Liver (tissue), 9 donors: Measurements from ENCODE around the gene GRIK2. TPM values are rescaled to one million over a fixed set of nuclear protein-coding genes. Genes with fewer than 3 reads are reported as not detected.

Experiments
- DNase-seq: peaks from one replicate; pipeline ENCODE4 v3.0.0-alpha.2; 2017; ENCODE audit warnings: low spot score
- H3K27ac ChIP-seq, 2 donors: one replicate each; pipeline ENCODE4 v1.7.0; 2013; ENCODE audit warnings: inconsistent platforms in 2 of 2, low read length in 2 of 2, control low read depth in 1 of 2, low read depth in 1 of 2, mild to moderate bottlenecking in 1 of 2
- H3K27me3 ChIP-seq, 4 donors: one replicate each; pipeline versions ENCODE4 v1.6.1 to v1.7.0; 2013; ENCODE audit warnings: low read length in 3 of 4, inconsistent platforms in 1 of 4, mild to moderate bottlenecking in 1 of 4, moderate library complexity in 1 of 4; ENCODE audit not compliant: control insufficient read depth in 4 of 4, insufficient read depth in 4 of 4
- H3K36me3 ChIP-seq, 4 donors: one replicate each; pipeline versions ENCODE4 v1.6.1 to v1.7.0; 2013; ENCODE audit warnings: low read length in 3 of 4, mild to moderate bottlenecking in 3 of 4, low read depth in 1 of 4, moderate library complexity in 1 of 4; ENCODE audit not compliant: control insufficient read depth in 4 of 4, insufficient read depth in 3 of 4
- H3K4me1 ChIP-seq, 4 donors: one replicate each; pipeline versions ENCODE4 v1.6.1 to v1.7.0; 2013; ENCODE audit warnings: low read length in 3 of 4, mild to moderate bottlenecking in 3 of 4, moderate library complexity in 1 of 4; ENCODE audit not compliant: control insufficient read depth in 4 of 4, insufficient read depth in 4 of 4
- H3K4me3 ChIP-seq, 3 donors: one replicate each; pipeline versions ENCODE4 v1.6.1 to v1.7.0; 2013; ENCODE audit warnings: low read length in 3 of 3, control low read depth in 1 of 3, low read depth in 1 of 3, mild to moderate bottlenecking in 1 of 3
- H3K9ac ChIP-seq, 2 donors: one replicate each; pipeline ENCODE4 v1.7.0; 2013; ENCODE audit warnings: low read length in 2 of 2, mild to moderate bottlenecking in 2 of 2, moderate library complexity in 2 of 2, control low read depth in 1 of 2, low read depth in 1 of 2
- H3K9me3 ChIP-seq, 4 donors: one replicate each; pipeline versions ENCODE4 v1.6.1 to v1.7.0; 2013; ENCODE audit warnings: low read length in 3 of 4; ENCODE audit not compliant: control insufficient read depth in 4 of 4
- HNF4A ChIP-seq, 2 donors: conservative IDR thresholded peaks; 2 replicates each; pipeline ENCODE4 v1.6.1; 2016; ENCODE audit warnings: antibody characterized with exemption in 2 of 2, mild to moderate bottlenecking in 2 of 2
- TAF1 ChIP-seq: conservative IDR thresholded peaks from 2 replicates; pipeline ENCODE4 v1.6.1; 2016; ENCODE audit warnings: antibody characterized with exemption, mild to moderate bottlenecking
- WGBS: extraction: QIAGEN DNeasy Blood & Tissue Kit; methylation state at CpG from one replicate; pipeline ENCODE4 v1.1.7; 2013; 5-methylcytosine and 5-hydroxymethylcytosine counted together
- polyA plus RNA-seq, 2 donors: library from polyadenylated mRNA; stranded (reverse) in 1 of 2; unstranded in 1 of 2; fragments of 200-250 nt in 1 of 2; fragments of >200 nt in 1 of 2; fragmentation: Nextera tagmentation in 1 of 2; extraction: Ambion mirVana in 1 of 2; gene quantifications; one replicate each; pipeline versions ENCODE4 v1.2.1 to v1.2.3, GENCODE V29; 2013 to 2015
- total RNA-seq, 2 donors: library from RNA; depleted of rRNA; stranded (reverse); fragments of >200 nt; gene quantifications; one replicate each; pipeline ENCODE4 v1.2.3, GENCODE V29; 2014
- TF ChIP-seq, protein P1 (sequence below): fragments of 150-350 bp; IDR thresholded peaks from 2 replicates; pipeline ENCODE4 v1.5.1; 2017; ENCODE audit warnings: improper control_type of control experiment, low read depth, low read length; ENCODE audit not compliant: missing input control
- TF ChIP-seq, protein P2 (sequence below): IDR thresholded peaks from 2 replicates; pipeline ENCODE4 v1.6.1; 2016; ENCODE audit warnings: antibody characterized with exemption, mild to moderate bottlenecking
- donor health status: healthy.
- donor health status: healthy.
- donor health status: healthy.
- donor health status: healthy.
- donor health status: healthy.

Gene GRIK2
- total and polyA plus RNA-seq, 4 donors: 0.02 to 0.17 (median 0.05) TPM

DNA sequence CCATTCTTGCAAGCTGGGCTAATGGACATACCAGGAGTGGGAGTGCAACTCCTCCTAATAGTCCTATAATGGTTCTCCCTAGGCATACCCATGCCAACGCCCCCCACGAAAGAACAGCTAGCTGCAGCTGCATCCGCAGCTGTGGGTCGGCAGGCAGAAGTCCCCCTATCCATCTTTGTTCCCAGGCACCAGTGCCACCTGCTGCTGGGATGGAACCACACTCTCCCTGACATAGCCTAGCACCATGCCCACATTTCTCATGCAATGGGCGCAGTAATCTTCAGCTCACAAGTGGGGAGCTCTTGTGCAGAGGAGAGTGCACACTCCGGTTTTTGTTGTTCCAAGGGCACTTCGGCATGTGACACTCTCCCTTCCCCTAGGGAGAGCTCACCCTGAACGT lies 567.8 kb downstream of the GRIK2 start:
- TF ChIP-seq, protein P1, sequence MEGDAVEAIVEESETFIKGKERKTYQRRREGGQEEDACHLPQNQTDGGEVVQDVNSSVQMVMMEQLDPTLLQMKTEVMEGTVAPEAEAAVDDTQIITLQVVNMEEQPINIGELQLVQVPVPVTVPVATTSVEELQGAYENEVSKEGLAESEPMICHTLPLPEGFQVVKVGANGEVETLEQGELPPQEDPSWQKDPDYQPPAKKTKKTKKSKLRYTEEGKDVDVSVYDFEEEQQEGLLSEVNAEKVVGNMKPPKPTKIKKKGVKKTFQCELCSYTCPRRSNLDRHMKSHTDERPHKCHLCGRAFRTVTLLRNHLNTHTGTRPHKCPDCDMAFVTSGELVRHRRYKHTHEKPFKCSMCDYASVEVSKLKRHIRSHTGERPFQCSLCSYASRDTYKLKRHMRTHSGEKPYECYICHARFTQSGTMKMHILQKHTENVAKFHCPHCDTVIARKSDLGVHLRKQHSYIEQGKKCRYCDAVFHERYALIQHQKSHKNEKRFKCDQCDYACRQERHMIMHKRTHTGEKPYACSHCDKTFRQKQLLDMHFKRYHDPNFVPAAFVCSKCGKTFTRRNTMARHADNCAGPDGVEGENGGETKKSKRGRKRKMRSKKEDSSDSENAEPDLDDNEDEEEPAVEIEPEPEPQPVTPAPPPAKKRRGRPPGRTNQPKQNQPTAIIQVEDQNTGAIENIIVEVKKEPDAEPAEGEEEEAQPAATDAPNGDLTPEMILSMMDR: no peak
- TF ChIP-seq, protein P2, sequence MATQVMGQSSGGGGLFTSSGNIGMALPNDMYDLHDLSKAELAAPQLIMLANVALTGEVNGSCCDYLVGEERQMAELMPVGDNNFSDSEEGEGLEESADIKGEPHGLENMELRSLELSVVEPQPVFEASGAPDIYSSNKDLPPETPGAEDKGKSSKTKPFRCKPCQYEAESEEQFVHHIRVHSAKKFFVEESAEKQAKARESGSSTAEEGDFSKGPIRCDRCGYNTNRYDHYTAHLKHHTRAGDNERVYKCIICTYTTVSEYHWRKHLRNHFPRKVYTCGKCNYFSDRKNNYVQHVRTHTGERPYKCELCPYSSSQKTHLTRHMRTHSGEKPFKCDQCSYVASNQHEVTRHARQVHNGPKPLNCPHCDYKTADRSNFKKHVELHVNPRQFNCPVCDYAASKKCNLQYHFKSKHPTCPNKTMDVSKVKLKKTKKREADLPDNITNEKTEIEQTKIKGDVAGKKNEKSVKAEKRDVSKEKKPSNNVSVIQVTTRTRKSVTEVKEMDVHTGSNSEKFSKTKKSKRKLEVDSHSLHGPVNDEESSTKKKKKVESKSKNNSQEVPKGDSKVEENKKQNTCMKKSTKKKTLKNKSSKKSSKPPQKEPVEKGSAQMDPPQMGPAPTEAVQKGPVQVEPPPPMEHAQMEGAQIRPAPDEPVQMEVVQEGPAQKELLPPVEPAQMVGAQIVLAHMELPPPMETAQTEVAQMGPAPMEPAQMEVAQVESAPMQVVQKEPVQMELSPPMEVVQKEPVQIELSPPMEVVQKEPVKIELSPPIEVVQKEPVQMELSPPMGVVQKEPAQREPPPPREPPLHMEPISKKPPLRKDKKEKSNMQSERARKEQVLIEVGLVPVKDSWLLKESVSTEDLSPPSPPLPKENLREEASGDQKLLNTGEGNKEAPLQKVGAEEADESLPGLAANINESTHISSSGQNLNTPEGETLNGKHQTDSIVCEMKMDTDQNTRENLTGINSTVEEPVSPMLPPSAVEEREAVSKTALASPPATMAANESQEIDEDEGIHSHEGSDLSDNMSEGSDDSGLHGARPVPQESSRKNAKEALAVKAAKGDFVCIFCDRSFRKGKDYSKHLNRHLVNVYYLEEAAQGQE: no peak
- TF ChIP-seq HNF4A (conservative IDR thresholded peaks at IDR 0.05): no peak
- Histone ChIP-seq H3K27ac (no peak overlapping the region), H3K9ac (no peak overlapping the region), H3K4me1 (no peaks in the 10 kb centered on the region), H3K36me3 (no peaks in the 10 kb centered on the region), H3K27me3 (no peaks in the 10 kb centered on the region), H3K9me3 (peaks cover 0 to 3% (median 0%) of the 10 kb centered on the region in 4 donors), H3K4me3 (no peak overlapping the region)
- no peak for DNase-seq
- 83% methylated on average over 8 of the region's 8 CpGs for WGBS

DNA sequence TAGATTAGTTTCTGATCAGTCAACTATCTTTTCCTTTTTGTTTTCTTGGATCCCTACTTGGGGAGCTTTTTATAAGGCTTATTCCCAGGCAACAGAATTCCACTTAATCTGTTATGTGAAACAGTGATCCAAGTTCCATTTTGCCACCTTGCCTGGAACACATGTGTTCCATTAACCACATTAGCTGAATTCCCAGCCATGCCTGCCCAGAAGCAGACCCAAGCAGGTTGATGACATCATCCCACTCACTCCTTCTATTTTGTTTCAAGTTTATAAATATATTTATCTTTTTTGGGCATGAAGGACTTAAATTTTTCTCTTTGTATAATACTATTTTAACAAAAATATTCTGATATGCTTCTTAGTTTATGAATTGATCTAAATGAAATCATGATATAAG lies 587.4 kb downstream of the GRIK2 start:
- Histone ChIP-seq H3K4me1 (no peaks in the 10 kb centered on the region), H3K36me3 (no peaks in the 10 kb centered on the region), H3K27me3 (no peaks in the 10 kb centered on the region), H3K27ac (no peak overlapping the region), H3K9me3 (no peaks in the 10 kb centered on the region), H3K4me3 (no peak overlapping the region), H3K9ac (no peak overlapping the region)
- TF ChIP-seq, protein P2: no peak
- DNase-seq: no peak

DNA sequence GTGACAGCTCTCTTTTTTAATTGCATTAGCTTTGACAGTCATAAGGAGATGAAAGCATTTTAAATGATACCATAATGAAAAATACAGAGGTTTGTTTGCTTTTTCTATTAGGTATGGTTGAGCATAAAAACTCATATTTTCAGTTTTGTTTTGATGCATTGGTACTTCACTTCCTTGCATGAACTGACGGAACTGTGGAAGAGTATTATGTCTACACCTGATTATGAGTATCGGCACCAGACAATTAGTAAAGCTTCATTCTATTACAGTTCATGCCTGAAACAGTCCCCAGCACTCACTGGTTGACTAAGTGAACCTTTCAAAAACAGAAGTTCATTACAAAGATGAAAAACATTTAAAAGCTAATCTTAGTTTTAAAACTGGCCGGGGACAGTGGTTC lies 593.0 kb downstream of the GRIK2 start:
- TF ChIP-seq TAF1: no peak

More for the DNA sequence above, 593.0 kb downstream of the GRIK2 start:
- Histone ChIP-seq H3K27me3 (no peaks in the 10 kb centered on the region), H3K9me3 (no peaks in the 10 kb centered on the region), H3K36me3 (no peaks in the 10 kb centered on the region), H3K9ac (no peak overlapping the region), H3K27ac (no peak overlapping the region), H3K4me3 (no peak overlapping the region), H3K4me1 (no peaks in the 10 kb centered on the region)
- no peak for DNase-seq
- WGBS: 90% methylated on average over 3 of the region's 3 CpGs
